WERI-Rb-1 (cell line): ENCODE results near the gene CAPG.
"Not testable (repeated sequence)": the region's sequence is repeated elsewhere in the genome, so short reads cannot be mapped to it uniquely, and the experiment has no call there.

Source experiments
- DNase-seq: peaks from one replicate; pipeline ENCODE4 v3.0.0-alpha.2; 2020
- H3K27ac ChIP-seq: fragments of 250-450 bp; sonication (Bioruptor Pico); 2 replicates; pipeline ENCODE4 v1.5.1; 2020; ENCODE audit warnings: mild to moderate bottlenecking, moderate library complexity
- H3K27me3 ChIP-seq: fragments of 250-450 bp; sonication (Bioruptor Pico); 2 replicates; pipeline ENCODE4 v1.5.1; 2021; ENCODE audit warnings: mild to moderate bottlenecking, low read depth, moderate library complexity; ENCODE audit not compliant: insufficient read depth, severe bottlenecking
- H3K36me3 ChIP-seq: fragments of 250-450 bp; sonication (Bioruptor Pico); 2 replicates; pipeline ENCODE4 v1.5.1; 2020; ENCODE audit warnings: mild to moderate bottlenecking, moderate library complexity
- H3K4me3 ChIP-seq: 2 replicates; pipeline ENCODE4 v1.5.1; 2011; ENCODE audit warnings: low read depth, mild to moderate bottlenecking, control low read depth, low read length
- H3K9me3 ChIP-seq: fragments of 250-450 bp; sonication (Bioruptor Pico); 2 replicates; pipeline ENCODE4 v1.5.1; 2021; ENCODE audit warnings: mild to moderate bottlenecking, moderate library complexity; ENCODE audit not compliant: severe bottlenecking
- CTCF ChIP-seq: IDR thresholded peaks from 2 replicates; pipeline ENCODE4 v1.5.1; 2011; ENCODE audit warnings: low read depth, mild to moderate bottlenecking, control low read depth, inconsistent platforms, low read length

CAPG gene

GRCh38 chr2:85383850-85384249 is 26.3 kb downstream of the CAPG start:
- Histone ChIP-seq H3K27ac (no peak overlapping the region), H3K27me3 (no peaks in the 10 kb centered on the region), H3K9me3 (peaks cover 5% of the 10 kb centered on the region), H3K4me3 (no peak overlapping the region), H3K36me3 (peaks cover 12% of the 10 kb centered on the region)
- no peak for TF ChIP-seq CTCF
- DNase-seq, result no peak

- not testable (repeated sequence) for H3K4me3 ChIP-seq, DNase-seq, H3K9me3 ChIP-seq, H3K27ac ChIP-seq, H3K27me3 ChIP-seq
- H3K36me3 ChIP-seq, result peaks cover 15% of the 10 kb centered on the region
These were observed 27.0 kb downstream of the CAPG start for GRCh38 chr2:85383151-85383550.

GRCh38 chr2:85380048-85380447 is 30.1 kb downstream of the CAPG start:
- H3K27ac ChIP-seq, result no peak overlapping the region
- peaks cover 5% of the 10 kb centered on the region for H3K9me3 ChIP-seq
- no peak overlapping the region for H3K4me3 ChIP-seq
- DNase-seq, result no peak
- peaks cover 12% of the 10 kb centered on the region for H3K36me3 ChIP-seq
- no peaks in the 10 kb centered on the region for H3K27me3 ChIP-seq
- TF ChIP-seq CTCF, result no peak

DNA sequence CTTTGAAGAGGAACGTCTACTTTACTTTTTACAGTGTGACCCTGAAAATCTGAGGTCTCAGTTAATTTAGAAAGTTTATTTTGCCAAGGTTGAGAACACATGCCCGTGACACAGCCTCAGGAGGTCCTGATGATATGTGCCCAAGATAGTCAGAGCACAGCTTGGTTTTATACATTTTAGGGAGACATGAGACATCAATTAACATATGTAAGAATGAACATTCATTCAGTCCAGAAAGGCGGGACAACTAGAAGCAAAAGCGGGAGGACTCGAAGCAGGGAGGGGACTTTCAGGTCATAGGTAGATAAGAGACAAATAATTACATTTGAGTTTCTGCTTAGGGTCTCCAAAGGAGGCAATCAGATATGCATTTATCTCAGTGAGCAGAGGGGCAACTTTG is 31.9 kb downstream of the CAPG start:
- no peak for DNase-seq
- H3K9me3 ChIP-seq, result peaks cover 5% of the 10 kb centered on the region
- H3K36me3 ChIP-seq, result peaks cover 12% of the 10 kb centered on the region
- H3K27ac ChIP-seq, result no peak overlapping the region
- no peak overlapping the region for H3K4me3 ChIP-seq
- H3K27me3 ChIP-seq, result no peaks in the 10 kb centered on the region
- TF ChIP-seq CTCF, result no peak

DNA sequence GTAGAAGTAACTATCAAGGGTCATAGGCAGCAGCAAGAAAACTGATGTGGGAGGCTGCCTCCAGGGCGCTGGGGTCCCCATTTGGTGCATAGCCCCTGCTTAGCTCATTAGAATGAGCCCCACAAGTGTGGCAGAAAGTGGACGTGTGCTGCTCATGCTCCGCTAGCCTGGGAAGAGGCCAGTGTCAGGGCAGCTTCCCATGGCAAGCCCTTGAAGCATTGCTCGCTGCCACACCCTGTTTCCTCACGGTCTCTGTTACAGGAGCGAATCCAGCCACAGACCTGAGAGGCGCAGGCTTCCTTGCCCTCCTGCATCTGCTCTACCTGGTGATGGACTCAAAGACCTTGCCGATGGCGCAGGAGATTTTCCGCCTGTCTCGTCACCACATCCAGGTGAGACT is 33.1 kb downstream of the CAPG start:
- Histone ChIP-seq H3K4me3 (no peak overlapping the region), H3K9me3 (peaks cover 5% of the 10 kb centered on the region), H3K27ac (no peak overlapping the region), H3K36me3 (peaks cover 12% of the 10 kb centered on the region), H3K27me3 (no peaks in the 10 kb centered on the region)
- no peak for DNase-seq
- no peak for TF ChIP-seq CTCF

- DNase-seq, result no peak
- no peak overlapping the region for H3K27ac ChIP-seq
- TF ChIP-seq CTCF, result no peak
- no peak overlapping the region for H3K4me3 ChIP-seq
- peaks cover 5% of the 10 kb centered on the region for H3K9me3 ChIP-seq
- peaks cover 12% of the 10 kb centered on the region for H3K36me3 ChIP-seq
- no peaks in the 10 kb centered on the region for H3K27me3 ChIP-seq
These were observed 33.7 kb downstream of the CAPG start for GRCh38 chr2:85376291-85377065.
